Non-pigmented ciliary epithelial cell (primary cell): ENCODE data around the gene PSMD4.
"Not testable (repeated sequence)": the region's sequence is repeated elsewhere in the genome, so short reads cannot be mapped to it uniquely, and the experiment has no call there.

Experiments used
- DNase-seq: peaks from one replicate; pipeline ENCODE4 v3.0.0-alpha.2; 2010; ENCODE audit warnings: low read depth

Gene PSMD4

DNA sequence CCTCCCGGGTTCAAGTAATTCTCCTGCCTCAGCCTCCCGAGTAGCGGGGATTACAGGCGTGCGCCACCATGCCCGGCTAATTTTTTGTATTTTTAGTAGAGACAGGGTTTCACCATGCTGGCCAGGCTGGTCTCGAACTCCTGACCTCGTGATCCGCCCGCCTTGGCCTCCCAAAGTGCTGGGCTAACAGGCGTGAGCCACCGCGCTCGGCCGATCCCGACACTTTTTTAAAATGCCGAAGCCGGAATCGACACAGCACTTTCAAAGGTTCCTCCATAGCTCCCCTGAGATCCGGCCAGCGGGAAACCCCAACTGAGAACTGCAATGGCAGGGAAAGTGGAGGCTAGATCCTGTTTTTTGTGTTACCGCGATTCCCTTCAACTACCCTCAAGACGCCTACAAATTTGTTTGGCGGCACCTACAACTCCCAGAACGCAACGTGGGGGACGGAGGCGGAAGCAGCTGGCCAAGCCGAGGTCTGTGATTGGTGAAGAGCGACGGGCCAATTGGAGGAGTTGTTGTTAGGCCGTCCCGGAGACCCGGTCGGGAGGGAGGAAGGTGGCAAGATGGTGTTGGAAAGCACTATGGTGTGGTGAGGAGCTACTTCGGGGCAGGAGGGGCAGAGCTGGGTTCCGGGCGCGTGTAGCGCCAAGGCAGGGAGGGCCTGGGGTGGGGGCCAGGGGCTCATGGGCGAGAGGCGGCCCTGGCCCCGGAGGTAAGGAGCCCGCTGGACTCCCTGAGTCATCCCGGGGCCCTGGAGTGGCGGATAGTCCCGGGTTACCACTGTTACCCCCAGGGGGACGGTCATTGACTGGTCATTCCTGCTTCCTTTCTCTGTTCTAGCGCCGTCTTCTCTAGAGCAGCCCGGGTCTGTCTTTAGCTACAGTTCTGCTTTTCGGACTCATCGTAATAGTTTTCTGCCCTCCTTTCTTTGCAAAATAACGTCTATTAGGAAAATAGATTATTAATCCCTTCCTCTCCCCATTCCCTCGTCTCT is at the start of gene PSMD4:
TSS of gene PSMD4 (plus strand) at position 518 of the 997 bp plus-strand sequence. CDS start at position 567, 49 bp downstream.
- DNase-seq: peak; percentile 86

DNA sequence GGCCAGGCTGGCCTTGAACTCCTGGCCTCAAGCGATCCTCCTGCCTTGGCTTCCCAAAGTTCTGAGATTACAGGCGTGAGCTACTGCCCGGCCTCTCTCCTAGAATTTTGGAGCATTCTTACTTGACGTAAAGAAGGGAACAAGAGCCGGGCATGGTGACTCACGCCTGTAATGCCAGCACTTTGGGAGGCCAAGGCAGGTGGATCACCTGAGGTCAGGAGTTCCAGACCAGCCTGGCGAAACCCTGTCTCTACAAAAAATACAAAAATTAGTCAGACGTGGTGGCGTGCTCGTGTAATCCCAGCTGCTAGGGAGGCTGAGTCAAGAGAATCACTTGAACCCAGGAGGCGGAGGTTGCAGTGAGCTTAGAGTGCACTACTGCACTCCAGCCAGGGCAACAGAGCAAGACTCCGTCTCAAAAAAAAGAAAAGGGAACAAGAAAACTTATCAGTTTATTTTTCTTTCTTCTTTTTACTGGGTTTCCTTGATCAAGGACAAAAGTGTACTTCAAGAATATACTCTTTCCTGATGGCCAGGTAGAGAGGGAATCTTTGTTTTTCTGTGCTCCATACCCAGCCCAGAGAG is 49.1 kb upstream of the PSMD4 start:
- not testable (repeated sequence) for DNase-seq

DNA sequence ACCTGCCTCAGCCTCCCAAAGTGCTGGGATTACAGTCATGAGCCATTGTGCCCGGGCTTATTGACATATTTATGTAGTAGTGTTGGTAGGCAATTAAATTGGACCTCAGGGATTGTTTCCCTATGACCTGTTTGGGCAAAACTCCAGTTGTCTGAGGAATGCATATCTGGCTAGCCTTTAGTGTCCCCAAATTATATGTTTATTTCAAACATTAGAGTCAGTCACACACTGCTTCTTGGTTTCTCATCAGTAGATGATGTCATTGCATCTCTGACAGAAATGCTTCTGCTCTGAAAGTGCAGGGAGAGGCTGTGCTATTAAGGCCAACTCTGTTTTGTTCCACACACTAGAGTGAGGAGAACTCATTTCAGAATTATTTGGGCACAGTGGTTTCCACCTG is 43.7 kb upstream of the PSMD4 start:
- no peak for DNase-seq

DNA sequence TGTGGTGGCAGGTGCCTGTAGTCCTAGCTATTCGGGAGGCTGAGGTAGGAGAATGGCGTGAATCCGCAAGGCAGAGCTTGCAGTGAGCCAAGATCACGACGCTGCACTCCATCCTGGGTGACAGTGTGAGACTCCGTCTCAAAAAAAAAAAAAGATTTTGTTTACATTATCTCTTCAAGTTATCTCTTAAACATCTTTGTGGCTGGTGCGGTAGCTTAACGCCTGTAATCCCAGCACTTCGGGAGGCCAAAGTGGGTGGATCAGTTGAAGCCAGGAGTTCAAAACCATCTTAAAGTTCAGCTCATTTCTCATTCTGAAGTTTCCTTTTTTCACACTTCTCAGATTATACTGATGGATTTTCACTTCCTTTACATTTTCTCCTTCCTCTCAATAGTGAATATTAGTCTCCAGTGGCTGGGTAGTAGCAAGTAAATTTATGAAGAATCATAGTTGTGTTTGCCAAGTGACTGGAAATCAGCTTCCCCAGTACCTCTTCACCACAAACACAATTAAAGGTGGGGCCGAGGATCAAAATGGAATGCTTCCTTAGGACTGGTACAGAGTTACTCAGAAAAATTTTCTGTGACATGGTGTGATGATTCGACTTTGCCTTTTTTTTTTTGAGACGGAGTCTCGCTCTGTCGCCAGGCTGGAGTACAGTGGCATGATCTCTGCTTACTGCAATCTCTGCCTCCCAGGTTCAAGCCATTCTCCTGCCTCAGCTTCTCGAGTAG is 42.4 kb upstream of the PSMD4 start:
- DNase-seq: no peak

- DNase-seq: no peak
Observed at GRCh38 chr1:151213560-151213959, 41.0 kb upstream of the PSMD4 start.

GRCh38 chr1:151221616-151222015 is 32.9 kb upstream of the PSMD4 start:
- DNase-seq: no peak

DNA sequence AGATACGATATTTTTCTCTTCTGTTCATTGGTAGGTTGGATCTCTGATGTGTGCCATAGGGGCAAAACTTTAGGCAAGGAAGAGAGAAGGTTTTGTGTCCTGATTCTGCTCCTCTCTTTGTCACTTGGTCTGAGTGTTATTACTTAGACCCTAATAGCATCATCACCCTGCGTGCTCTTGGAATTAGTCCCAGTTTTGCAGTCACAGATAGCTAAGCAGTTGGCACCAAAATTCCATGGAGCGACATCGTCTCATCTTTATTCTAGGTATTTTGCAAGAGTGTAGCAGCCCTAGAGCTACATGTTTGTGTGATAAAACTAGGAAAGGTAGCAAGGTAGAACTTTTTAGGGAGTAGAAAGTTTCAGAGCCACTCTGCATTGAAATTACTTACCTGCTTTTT is 32.4 kb upstream of the PSMD4 start:
- DNase-seq: no peak

DNA sequence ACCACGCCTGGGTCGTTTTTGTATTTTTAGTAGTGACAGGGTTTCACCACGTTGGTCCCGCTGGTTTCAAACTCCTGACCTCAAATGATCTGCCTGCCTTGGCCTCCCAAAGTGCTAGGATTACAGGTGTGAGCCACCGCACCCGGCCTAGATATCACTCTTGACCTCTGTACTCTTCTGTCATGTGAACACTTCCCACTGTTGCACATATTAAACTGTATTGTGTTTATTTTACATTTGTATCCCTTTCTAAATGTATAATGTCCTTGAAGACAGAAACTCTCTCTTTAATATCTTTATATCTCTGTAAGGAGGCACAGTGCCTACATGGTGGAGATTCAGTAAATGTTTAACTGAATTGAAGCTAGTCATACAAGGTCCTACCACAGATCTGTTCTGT is 19.3 kb upstream of the PSMD4 start:
- no peak for DNase-seq

DNA sequence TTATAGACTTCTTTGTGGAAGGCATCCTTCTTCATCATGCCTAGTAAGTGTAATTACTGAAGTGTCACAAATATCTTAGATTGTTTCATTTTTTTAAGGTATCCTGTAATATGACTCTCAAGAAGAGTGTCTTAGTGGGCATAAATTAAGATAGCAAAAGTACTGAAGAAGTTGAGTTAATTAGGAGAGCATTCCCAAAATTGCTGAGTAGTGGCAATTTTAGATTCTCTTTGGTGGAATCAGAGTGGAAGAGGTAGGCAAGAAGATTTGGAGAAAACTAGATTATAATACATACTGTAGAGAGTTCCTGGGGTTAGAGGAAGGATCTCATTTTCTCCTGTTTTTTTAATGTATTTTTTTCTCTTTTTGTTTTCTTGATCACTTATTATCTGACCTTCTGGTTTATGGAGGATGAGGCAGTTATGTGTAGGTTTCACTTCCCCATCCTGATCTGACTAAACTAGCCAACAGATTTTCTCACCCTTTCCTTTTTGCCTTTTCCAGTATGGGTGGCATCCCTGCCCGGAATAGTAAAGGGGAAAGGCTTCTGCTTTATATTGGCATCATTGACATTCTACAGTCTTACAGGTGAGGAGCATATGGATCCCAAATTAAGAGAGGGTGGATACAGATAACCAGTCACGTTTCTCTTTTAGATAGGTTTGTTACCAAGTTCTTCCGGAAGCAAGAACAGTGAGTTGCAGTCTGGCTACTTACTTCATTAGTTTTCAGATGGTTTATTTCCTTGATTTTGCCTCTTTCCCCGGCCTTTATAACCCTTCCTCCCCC is 16.7 kb upstream of the PSMD4 start:
- DNase-seq: no peak

DNA sequence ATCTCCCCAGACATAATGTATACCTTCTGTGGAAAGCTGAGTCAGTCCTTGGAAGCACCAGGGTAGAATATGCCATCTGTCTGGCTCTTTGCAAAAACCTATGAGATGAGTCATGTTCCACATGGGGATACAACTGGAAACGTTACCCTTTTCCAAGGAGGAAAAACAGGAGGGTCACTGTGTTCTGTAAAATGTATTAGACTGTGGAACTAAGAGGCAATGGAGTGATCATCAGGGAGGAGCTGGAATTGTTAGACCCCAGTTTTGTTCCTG is 16.1 kb upstream of the PSMD4 start:
- DNase-seq: peak; percentile 60

DNA sequence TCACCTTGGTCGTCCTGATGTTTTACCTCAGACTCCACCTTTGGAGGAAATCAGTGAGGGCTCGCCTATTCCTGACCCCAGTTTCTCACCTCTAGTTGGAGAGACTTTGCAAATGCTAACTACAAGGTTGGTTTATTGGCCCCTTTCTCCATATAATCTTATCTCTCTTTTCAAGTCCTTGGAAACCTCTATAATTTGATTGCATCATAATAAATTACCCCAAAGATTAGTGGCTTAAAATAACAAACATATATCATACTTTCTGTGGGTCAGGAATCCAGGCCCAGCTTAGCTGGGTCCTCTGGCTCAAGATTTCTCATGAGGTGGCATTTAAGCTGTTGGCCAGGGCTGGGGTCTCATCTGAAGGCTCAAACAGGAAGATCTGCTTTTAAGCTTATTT is 12.1 kb upstream of the PSMD4 start:
- DNase-seq: no peak

GRCh38 chr1:151243683-151244216 is 10.8 kb upstream of the PSMD4 start:
- DNase-seq: no peak

DNA sequence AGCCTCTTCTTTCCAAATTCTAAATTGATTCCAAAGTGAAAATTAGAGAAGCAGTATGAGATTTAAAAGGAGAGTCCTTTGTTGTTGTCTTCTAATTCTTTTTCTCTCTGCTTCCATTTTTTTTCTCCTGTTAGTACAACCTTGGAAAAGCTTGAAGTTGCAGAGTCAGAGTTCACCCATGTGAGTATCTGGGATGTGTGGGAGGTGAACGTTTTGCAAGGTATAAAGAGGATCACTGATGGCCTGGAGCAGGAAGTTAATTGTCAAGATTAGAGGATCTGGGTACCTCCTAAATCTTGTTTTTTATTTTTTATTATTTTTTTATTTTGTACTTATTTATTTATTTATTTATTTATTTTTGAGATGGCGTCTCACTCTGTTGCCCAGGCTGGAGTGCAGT is 7.7 kb upstream of the PSMD4 start:
- DNase-seq: no peak

GRCh38 chr1:151251656-151252470 is 2.7 kb upstream of the PSMD4 start:
- peak; percentile 44 for DNase-seq

DNA sequence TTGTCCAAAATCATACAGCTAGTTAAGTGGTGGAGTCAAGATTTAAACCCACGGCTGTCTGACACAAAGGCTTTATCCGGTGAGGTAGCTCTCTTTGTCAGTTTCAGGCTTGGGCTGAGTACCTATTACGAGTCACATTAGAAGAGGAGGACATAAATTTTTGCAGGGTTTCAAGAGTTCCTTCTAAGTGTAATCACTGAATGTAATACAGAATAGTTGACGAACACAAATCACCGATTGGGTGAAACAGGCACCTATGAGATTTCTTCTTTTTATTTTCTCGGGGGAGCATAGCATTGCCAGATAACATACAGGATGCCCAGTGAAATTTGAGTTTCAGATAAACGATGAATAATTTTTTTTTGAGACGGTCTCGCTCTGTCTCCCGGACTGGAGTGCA is 847 bp downstream of the PSMD4 start:
- DNase-seq: no peak

DNA sequence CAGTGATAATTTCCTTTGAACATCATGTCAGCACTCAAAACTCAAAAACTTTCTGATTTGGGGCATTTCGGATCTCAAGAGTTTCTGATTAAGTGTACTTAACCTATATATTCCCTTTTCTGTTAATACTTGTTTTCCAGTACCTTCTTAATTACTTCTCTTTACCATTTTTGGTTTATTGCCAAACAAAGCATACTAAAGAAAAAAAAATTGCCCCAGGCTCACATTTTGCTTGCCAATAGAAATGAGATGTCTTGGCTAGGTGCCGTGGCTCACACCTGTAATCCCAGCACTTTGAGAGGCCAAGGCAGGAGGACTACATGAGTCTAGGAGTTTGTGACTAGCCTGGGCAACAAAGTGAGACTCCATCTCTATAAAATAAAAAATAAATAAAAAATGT is 4.8 kb downstream of the PSMD4 start:
- no peak for DNase-seq

DNA sequence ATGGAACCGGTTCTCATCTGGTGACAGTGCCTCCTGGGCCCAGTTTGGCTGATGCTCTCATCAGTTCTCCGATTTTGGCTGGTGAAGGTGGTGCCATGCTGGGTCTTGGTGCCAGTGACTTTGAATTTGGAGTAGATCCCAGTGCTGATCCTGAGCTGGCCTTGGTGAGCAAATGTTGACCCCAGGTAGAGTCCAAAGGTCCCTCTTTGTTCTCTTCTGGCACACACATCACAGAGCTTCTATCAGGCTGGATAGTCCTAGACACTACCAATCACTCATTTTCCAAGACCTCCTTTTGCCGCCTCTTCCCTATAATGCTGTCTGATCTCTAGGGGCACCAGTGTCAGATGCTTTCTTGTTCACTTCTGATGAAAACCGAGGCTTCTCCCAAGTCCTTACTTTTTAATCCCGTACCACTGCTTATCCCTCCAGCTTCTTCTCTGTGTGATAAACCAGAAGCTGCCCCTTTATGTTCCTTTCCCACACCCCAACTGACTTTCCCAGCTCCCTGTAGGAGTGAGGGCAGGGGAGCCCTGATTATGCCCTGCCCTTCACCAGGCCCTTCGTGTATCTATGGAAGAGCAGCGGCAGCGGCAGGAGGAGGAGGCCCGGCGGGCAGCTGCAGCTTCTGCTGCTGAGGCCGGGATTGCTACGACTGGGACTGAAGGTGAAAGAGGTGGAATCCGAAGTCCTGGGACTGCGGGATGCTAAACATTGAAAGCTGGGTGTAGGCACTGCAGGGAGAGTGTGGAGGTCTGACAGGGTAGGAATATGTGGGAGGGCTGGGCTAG is 11.1 kb downstream of the PSMD4 start:
- no peak for DNase-seq

- DNase-seq: no peak
Observed at GRCh38 chr1:151266315-151266714, 11.8 kb downstream of the PSMD4 start.

DNA sequence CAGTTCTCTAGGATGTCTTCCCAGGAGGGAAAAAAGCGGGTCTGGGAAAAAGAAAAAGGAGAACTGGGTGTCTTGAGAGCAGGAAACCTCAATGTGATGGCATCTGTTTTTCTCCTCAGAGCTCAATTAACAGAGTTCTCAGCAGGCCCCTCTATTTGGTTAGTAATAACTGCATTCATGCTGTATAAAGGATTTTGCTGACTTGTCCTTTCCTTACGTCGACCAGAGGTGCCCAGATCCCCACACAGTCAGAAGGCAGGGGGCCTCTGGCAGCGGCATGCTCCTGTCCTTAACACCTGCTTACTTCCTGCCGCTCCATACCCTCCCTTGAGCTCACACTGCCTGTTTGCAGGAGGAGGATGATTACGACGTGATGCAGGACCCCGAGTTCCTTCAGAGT is 12.3 kb downstream of the PSMD4 start:
- DNase-seq: no peak

- no peak for DNase-seq
Observed at GRCh38 chr1:151267760-151268159, 13.2 kb downstream of the PSMD4 start.
